Muscle of leg (tissue), 11 donors: Measurements from ENCODE around the gene HNF1B. TPM values are rescaled to one million over a fixed set of nuclear protein-coding genes. Genes with fewer than 3 reads are reported as not detected.
A peak's percentile ranks its signal among the peaks of the same experiment; 100 is the strongest.

ENCODE experiments used
- DNase-seq: peaks from one replicate; pipeline ENCODE4 v3.0.0; 2013
- H3K27ac ChIP-seq: one replicate; pipeline ENCODE4 v1.5.1; 2013; ENCODE audit warnings: mild to moderate bottlenecking, low read length, control low read depth
- H3K27me3 ChIP-seq: one replicate; pipeline ENCODE4 v1.6.1; 2013; ENCODE audit warnings: low read length; ENCODE audit not compliant: control insufficient read depth, insufficient read depth
- H3K36me3 ChIP-seq: one replicate; pipeline ENCODE4 v1.6.1; 2013; ENCODE audit warnings: low read length; ENCODE audit not compliant: control insufficient read depth, insufficient read depth
- H3K4me1 ChIP-seq: one replicate; pipeline ENCODE4 v1.6.1; 2013; ENCODE audit warnings: low read length; ENCODE audit not compliant: control insufficient read depth, insufficient read depth
- H3K4me3 ChIP-seq: one replicate; pipeline ENCODE4 v1.5.1; 2013; ENCODE audit warnings: low read length, control low read depth
- H3K9me3 ChIP-seq: replicated peaks from 2 replicates; pipeline ENCODE4 v1.6.1; 2013; ENCODE audit warnings: low read depth, low read length; ENCODE audit not compliant: control insufficient read depth
- WGBS: methylation state at CpG from one replicate; pipeline ENCODE4 v1.1.5; 2013; ENCODE audit warnings: missing lambda C conversion rate; ENCODE audit not compliant: insufficient coverage; 5-methylcytosine and 5-hydroxymethylcytosine counted together
- polyA plus RNA-seq, 8 donors: library from polyadenylated mRNA; unstranded; fragments of 120-200 nt; gene quantifications; one replicate each; pipeline versions ENCODE4 v1.2.1 to v1.2.3, GENCODE V29; 2013; ENCODE audit warnings: inconsistent platforms in 1 of 8, low replicate concordance in 1 of 8; ENCODE audit not compliant: insufficient read length in 8 of 8, insufficient read depth in 1 of 8
- total RNA-seq: library from RNA; stranded (reverse); fragments of 120-200 nt; gene quantifications from one replicate; pipeline ENCODE4 v1.2.4, GENCODE V29; 2013

Gene HNF1B
- total and polyA plus RNA-seq, 9 donors = 0.09 to 2.4 (median 0.23) TPM; not detected in 6

DNA sequence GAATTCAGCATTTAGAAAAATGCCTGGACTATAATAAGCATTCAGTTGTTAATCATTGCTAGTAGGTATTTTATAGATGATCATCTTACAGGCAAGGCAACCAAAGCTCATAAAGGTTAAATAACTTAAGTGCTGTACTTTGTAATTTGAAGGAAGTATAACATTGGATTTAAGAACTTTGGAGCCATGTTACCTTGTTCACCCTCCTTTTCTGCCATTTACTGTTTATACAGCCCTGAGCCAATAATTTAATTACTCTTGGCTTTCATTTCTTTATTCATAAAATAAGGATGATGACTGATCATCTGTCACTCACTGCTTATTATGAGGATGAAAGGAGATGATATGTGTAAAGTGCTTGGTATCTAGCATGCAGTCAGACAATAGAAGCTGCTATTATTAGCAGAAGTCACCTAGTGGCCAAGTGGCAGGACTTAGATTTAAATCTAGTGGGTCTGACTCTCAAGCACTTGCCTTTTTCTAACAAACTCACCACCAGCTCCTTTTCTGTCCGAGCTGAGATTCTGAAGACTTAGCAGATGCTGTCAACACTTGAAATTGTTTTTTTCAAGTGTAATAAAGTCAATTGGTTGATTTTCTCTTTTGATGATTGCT lies 83.4 kb downstream of the HNF1B start:
- Histone ChIP-seq H3K36me3 (no peaks in the 10 kb centered on the region), H3K4me1 (no peaks in the 10 kb centered on the region), H3K27ac (no peak overlapping the region), H3K9me3 (no peaks in the 10 kb centered on the region), H3K4me3 (no peak overlapping the region), H3K27me3 (peaks cover 5% of the 10 kb centered on the region)
- DNase-seq = no peak
- no CpG with 5 or more reads among the region's 1 CpG for WGBS

GRCh38 chr17:37659925-37660324 lies 84.9 kb downstream of the HNF1B start:
- no peaks in the 10 kb centered on the region for H3K9me3 ChIP-seq
- H3K36me3 ChIP-seq = no peaks in the 10 kb centered on the region
- H3K4me1 ChIP-seq = no peaks in the 10 kb centered on the region
- no CpG with 5 or more reads among the region's 5 CpGs for WGBS
- H3K27ac ChIP-seq = no peak overlapping the region
- no peak for DNase-seq
- peaks cover 5% of the 10 kb centered on the region for H3K27me3 ChIP-seq
- H3K4me3 ChIP-seq = no peak overlapping the region

DNA sequence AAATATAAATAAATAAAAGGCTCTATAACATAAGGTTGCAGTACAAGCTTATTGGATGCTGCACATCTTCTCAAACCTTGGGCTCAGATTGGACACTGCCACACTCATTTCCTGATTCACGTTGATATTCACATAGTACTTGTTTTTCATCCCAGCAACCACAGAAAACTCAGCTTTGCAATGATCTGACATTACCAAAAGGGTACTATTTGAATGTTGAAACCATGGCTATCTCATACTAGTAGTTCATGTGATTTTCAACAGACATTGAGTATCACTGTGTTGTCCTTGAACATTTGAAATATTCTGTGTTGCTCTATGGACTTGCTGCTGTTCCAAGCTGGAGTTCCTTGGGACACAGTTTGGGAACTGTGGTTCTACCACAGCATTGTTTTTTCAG lies 87.7 kb downstream of the HNF1B start:
- H3K27me3 ChIP-seq = peaks cover 3% of the 10 kb centered on the region
- 67% methylated on average over 1 of the region's 1 CpG for WGBS

GRCh38 chr17:37651849-37652248 lies 93.0 kb downstream of the HNF1B start:
- Histone ChIP-seq H3K36me3 (no peaks in the 10 kb centered on the region), H3K4me3 (no peak overlapping the region), H3K4me1 (no peaks in the 10 kb centered on the region), H3K27ac (no peak overlapping the region), H3K9me3 (no peaks in the 10 kb centered on the region), H3K27me3 (peaks cover 2% of the 10 kb centered on the region)
- no peak for DNase-seq
- WGBS = no CpG with 5 or more reads among the region's 2 CpGs

More for the DNA sequence above, 87.7 kb downstream of the HNF1B start:
- Histone ChIP-seq H3K4me3 (no peak overlapping the region), H3K4me1 (no peaks in the 10 kb centered on the region), H3K36me3 (no peaks in the 10 kb centered on the region), H3K27ac (no peak overlapping the region), H3K9me3 (no peaks in the 10 kb centered on the region)
- no peak for DNase-seq

GRCh38 chr17:37650419-37651003 lies 94.3 kb downstream of the HNF1B start:
- no CpG with 5 or more reads among the region's 6 CpGs for WGBS
- peak; percentile 23 for DNase-seq

GRCh38 chr17:37648555-37648954 lies 96.3 kb downstream of the HNF1B start:
- H3K27me3 ChIP-seq = peaks cover 5% of the 10 kb centered on the region
- DNase-seq = peak; percentile 12
- no peaks in the 10 kb centered on the region for H3K4me1 ChIP-seq
- 63% methylated on average over 1 of the region's 2 CpGs for WGBS
- no peak overlapping the region for H3K4me3 ChIP-seq
- H3K36me3 ChIP-seq = no peaks in the 10 kb centered on the region
- H3K9me3 ChIP-seq = no peaks in the 10 kb centered on the region
- H3K27ac ChIP-seq = no peak overlapping the region

More at GRCh38 chr17:37650419-37651003, 94.3 kb downstream of the HNF1B start:
- no peak overlapping the region for H3K27ac ChIP-seq
- no peaks in the 10 kb centered on the region for H3K36me3 ChIP-seq
- H3K27me3 ChIP-seq = peaks cover 2% of the 10 kb centered on the region
- H3K9me3 ChIP-seq = no peaks in the 10 kb centered on the region
- no peaks in the 10 kb centered on the region for H3K4me1 ChIP-seq
- no peak overlapping the region for H3K4me3 ChIP-seq

- Histone ChIP-seq H3K4me1 (no peaks in the 10 kb centered on the region), H3K27me3 (peaks cover 5% of the 10 kb centered on the region), H3K27ac (no peak overlapping the region), H3K36me3 (no peaks in the 10 kb centered on the region), H3K4me3 (no peak overlapping the region), H3K9me3 (no peaks in the 10 kb centered on the region)
- DNase-seq = no peak
- WGBS = no CpG with 5 or more reads among the region's 1 CpG
Measured at GRCh38 chr17:37647856-37648255, 97.0 kb downstream of the HNF1B start.

- peaks cover 8% of the 10 kb centered on the region for H3K36me3 ChIP-seq
- DNase-seq = peak; percentile 25
- 10% methylated on average over 3 of the region's 3 CpGs for WGBS
- peaks cover 2% of the 10 kb centered on the region for H3K4me1 ChIP-seq
- H3K9me3 ChIP-seq = no peaks in the 10 kb centered on the region
- peaks cover 5% of the 10 kb centered on the region for H3K27me3 ChIP-seq
- H3K4me3 ChIP-seq = peak overlapping the region; percentile 92
- peak overlapping the region; percentile 94 for H3K27ac ChIP-seq
Measured at GRCh38 chr17:37643869-37644268, 101.0 kb downstream of the HNF1B start.

DNA sequence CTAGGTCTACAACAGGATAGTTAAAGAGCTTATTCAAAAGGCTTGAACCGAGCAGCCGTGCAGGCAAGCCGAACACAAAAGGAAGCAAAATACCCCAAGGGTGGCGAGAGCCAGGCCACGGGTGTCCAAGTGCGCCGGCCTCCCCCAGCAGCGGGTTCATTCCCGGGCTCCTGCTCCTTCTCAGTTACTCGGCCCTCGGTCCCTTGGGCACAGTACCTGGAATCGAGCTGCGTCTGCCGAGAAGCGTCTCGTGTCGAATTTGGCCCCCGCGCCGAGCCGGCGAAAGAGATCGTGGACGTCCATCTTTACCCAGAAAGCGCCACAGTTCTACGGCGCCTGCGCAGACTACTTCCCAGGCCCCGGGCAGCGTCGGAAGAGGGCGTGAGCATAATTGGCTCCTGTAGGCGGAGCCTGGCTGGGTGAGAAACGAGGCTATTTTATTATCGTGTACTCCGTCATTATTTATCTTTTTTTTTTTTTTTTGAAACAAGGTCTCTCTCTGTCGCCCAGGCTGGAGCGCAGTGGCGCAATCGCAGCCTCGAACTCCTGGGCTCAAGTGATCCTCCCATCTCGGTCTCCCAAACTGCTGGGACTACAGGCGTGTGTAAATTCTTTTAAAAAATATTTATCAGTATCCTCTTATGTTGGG lies 101.6 kb downstream of the HNF1B start, which contains the start of gene DDX52:
TSS of gene DDX52 (minus strand) at position 329 of the 649 bp plus-strand sequence. CDS start at position 303, 26 bp downstream.
- Histone ChIP-seq H3K27me3 (peaks cover 5% of the 10 kb centered on the region), H3K9me3 (no peaks in the 10 kb centered on the region), H3K4me3 (peak within 1 kb of the TSS; percentile 92), H3K27ac (peak within 1 kb of the TSS; percentile 94), H3K4me1 (peaks cover 2% of the 10 kb centered on the region), H3K36me3 (peaks cover 8% of the 10 kb centered on the region)
- WGBS = under 1% methylated on average over 28 of the region's 43 CpGs
- DNase-seq = peak; percentile 97

DNA sequence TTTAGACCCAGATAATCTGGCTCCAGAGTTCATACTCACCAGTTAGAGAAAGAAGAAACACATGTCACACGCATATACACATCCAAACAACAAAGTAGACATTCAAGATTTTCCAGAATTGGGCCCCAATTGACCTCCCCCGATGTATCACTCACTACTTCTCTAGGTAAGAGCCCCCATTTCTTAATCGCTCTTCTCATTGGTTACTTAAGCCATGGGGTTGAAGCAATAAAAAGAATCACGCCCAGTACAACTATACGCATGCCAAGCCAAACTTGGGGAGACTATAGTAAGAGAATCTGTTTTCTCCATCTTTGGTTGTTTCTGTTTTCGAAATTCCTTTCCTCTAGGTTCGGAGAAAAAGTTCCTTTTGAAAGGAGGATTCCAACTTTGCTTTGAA lies 102.2 kb downstream of the HNF1B start:
- 0% methylated on average over 1 of the region's 7 CpGs for WGBS
- Histone ChIP-seq H3K4me3 (peak overlapping the region; percentile 92), H3K27ac (peak overlapping the region; percentile 94), H3K4me1 (peaks cover 2% of the 10 kb centered on the region), H3K36me3 (peaks cover 8% of the 10 kb centered on the region), H3K9me3 (no peaks in the 10 kb centered on the region), H3K27me3 (peaks cover 5% of the 10 kb centered on the region)
- DNase-seq = peak; percentile 44
